HL-60 (cell line): ENCODE measurements around the gene DRC3.

ENCODE experiments used
- CTCF ChIP-seq: IDR thresholded peaks from one replicate; pipeline ENCODE4 v1.5.1; 2011; ENCODE audit warnings: low read length, control low read depth, inconsistent platforms; ENCODE audit not compliant: insufficient read depth
- SPI1 ChIP-seq: IDR thresholded peaks from 2 replicates; pipeline ENCODE4 v1.6.1; 2012; ENCODE audit warnings: low read depth, mild to moderate bottlenecking, borderline replicate concordance

GRCh38 chr17:17979778-17980177 lies 7.1 kb downstream of the DRC3 start:
- TF ChIP-seq CTCF (no peak), SPI1 (no peak)
